ENCODE data around the gene HOXD13. TPM values are rescaled to one million over a fixed set of nuclear protein-coding genes. Genes with fewer than 3 reads are reported as not detected.
A peak's percentile ranks its signal among the peaks of the same experiment; 100 is the strongest.

The HOXD13 gene
- total RNA-seq, 6 experiments from 2014 or later = 1.2 to 1.7 (median 1.5) TPM

- no peak for DNase-seq
- H3K4me3 Mint-ChIP-seq = no peak overlapping the region; the same call in 1 of the 2 replicates
- H3K27ac Mint-ChIP-seq = no peak overlapping the region
- peaks cover 20% of the 10 kb centered on the region for H3K27me3 Mint-ChIP-seq (ENCODE audit: insufficient read depth)
- peaks cover 11% of the 10 kb centered on the region; the same call in 1 of the 2 replicates for H3K36me3 Mint-ChIP-seq (ENCODE audit: low read depth)
- no peaks in the 10 kb centered on the region for H3K9me3 Mint-ChIP-seq
- no peak for TF ChIP-seq CTCF (IDR thresholded peaks at IDR 0.05)
- peaks cover 26% of the 10 kb centered on the region for H3K4me1 Mint-ChIP-seq (ENCODE audit: low read depth)
Measured at GRCh38 chr2:176124110-176124946, 31.8 kb downstream of the HOXD13 start.

DNA sequence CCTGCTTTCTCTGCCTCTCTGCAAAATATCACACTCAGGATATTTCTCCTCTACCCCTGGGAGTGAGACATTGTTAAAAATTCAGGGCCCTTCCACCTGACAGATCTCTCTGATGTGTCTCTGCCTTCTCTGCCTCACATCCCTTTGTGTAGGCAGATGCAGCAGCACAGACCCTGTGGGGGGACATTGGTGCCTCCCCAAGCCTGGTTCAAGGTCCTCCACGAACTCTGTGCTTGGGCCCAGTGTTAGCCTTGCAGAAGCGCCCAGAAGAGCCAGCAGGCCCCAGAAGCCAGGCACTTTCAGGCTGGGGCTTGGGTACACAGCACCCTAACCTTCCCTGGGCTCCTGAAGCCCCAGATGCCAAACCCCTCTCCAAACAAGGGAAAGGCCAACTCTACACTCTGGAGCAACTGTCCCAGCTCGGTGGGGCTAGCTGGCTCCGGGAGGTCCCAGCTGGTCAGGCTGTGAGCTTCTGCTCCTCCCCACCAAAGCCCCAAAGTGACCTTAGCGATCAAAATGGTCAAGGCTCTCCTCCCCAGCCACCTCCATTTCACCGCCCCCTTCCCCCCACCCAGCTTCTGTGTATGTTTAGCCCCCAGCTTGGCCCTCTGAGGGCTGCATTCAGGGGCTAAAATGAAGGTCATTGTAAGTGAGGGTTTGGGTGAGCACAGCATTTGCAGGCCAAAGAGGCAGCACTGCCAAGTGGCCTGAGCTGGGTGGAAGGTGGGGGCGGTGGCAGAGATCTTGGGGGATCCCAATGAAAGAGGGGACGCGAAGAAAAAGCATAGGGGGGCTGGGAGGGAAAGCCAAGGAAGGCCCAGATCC is 32.6 kb downstream of the HOXD13 start:
- DNase-seq = no peak
- Mint-ChIP-seq H3K27me3 (ENCODE audit: insufficient read depth) (peaks cover 19% of the 10 kb centered on the region), H3K4me3 (no peak overlapping the region), H3K4me1 (ENCODE audit: low read depth) (peaks cover 26% of the 10 kb centered on the region), H3K36me3 (ENCODE audit: low read depth) (peaks cover 11% of the 10 kb centered on the region; the same call in 1 of the 2 replicates), H3K27ac (no peak overlapping the region), H3K9me3 (no peaks in the 10 kb centered on the region)
- no peak for TF ChIP-seq CTCF (IDR thresholded peaks at IDR 0.05)

DNA sequence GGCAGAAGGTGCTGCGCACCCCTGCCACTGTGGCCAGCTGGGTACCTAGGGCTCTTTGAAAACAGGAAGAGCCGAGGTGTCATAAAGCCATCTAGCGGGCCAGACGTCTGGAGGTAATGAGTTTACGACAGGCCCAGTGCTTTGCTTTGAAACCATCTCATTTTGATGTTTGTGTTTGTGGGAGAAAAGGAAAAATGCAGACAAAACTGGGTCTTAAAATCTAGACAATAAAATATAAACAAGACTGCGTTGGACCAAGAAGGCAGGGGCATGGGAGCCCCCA is 33.2 kb downstream of the HOXD13 start:
- peaks cover 27% of the 10 kb centered on the region for H3K4me1 Mint-ChIP-seq (ENCODE audit: low read depth)
- H3K36me3 Mint-ChIP-seq (ENCODE audit: low read depth) = peaks cover 11% of the 10 kb centered on the region; the same call in 1 of the 2 replicates
- DNase-seq = no peak
- peaks cover 19% of the 10 kb centered on the region for H3K27me3 Mint-ChIP-seq (ENCODE audit: insufficient read depth)
- no peaks in the 10 kb centered on the region for H3K9me3 Mint-ChIP-seq
- H3K27ac Mint-ChIP-seq = no peak overlapping the region
- H3K4me3 Mint-ChIP-seq = no peak overlapping the region
- no peak for TF ChIP-seq CTCF (IDR thresholded peaks at IDR 0.05)

DNA sequence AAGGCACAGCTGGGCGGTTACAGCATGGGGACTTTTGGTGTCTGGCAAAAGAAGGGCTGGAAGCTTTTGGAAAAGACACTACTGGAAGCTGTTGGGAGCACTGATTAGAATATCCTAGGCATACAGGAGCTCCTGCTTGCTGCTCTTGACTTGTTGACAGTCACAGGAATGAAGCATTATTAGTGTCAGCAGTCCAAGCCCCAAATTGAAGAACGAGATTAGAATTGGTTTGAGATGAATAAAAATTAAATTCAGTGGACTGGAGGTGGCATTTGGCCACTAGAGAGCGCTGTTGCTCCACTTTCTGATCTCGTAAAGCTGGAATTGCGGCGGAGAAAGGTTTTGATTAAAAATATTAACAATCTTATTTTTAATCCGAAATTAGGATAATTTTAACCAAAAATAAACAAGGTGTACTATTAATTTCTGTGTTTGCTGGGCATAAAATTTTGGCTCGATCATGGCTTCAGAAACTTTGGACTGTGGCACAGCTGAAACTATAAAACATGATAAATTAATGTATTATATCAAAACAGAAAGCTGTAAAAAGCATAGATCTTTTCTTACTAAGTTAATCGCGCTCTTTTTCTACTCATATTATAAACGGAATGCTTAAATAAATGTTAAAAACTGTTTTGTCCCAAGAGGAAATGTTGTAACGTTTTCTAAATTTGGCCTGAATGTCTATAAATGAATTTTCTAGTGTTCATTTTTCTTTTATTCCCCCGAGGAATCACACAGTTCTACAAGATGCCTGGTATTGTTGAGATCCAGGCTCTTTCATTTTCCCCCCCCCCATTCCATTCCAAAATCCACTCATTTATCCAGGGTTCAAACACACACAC is 34.6 kb downstream of the HOXD13 start:
- peak; percentile 99 for TF ChIP-seq CTCF (IDR thresholded peaks at IDR 0.05)
- Mint-ChIP-seq H3K9me3 (no peaks in the 10 kb centered on the region), H3K27ac (no peak overlapping the region), H3K36me3 (ENCODE audit: low read depth) (peaks cover 12% of the 10 kb centered on the region; the same call in 1 of the 2 replicates), H3K4me1 (ENCODE audit: low read depth) (peaks cover 41% of the 10 kb centered on the region), H3K27me3 (ENCODE audit: insufficient read depth) (peaks cover 29% of the 10 kb centered on the region), H3K4me3 (peak overlapping the region; percentile 71)
- no peak for DNase-seq

DNA sequence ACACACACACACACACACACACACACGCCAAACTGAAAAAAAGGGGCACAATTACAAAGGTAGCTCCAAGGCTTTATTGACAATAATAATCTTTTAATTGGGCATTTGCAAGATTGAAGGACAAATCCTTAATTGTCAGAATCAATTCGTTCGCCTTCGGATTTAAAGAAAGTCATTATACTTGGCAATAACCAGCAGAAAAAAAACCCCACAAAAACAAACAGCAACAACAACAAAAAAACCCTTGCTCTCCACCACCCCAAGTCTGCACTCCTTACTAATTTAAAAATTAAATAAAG is 35.2 kb downstream of the HOXD13 start:
- H3K27me3 Mint-ChIP-seq (ENCODE audit: insufficient read depth) = peaks cover 35% of the 10 kb centered on the region

More for the DNA sequence above, 35.2 kb downstream of the HOXD13 start:
- no peak for DNase-seq
- Mint-ChIP-seq H3K4me1 (ENCODE audit: low read depth) (peaks cover 47% of the 10 kb centered on the region), H3K4me3 (peak overlapping the region; percentile 71), H3K36me3 (ENCODE audit: low read depth) (peaks cover 16% of the 10 kb centered on the region; the same call in 1 of the 2 replicates), H3K9me3 (no peaks in the 10 kb centered on the region), H3K27ac (no peak overlapping the region)
- no peak for TF ChIP-seq CTCF (IDR thresholded peaks at IDR 0.05)
